CD4-positive, alpha-beta memory T cell (primary cell): ENCODE measurements around the gene HEMGN. TPM values are rescaled to one million over a fixed set of nuclear protein-coding genes. Genes with fewer than 3 reads are reported as not detected.
"Not testable (repeated sequence)": the region's sequence is repeated elsewhere in the genome, so short reads cannot be mapped to it uniquely, and the experiment has no call there.

Source experiments
- CTCF ChIA-PET: fragments of 350-600 bp; sonication (Branson Sonifier 250); formaldehyde crosslinking; loops from one replicate; lab custom pipeline; 2021; ENCODE audit warnings: inconsistent platforms; ENCODE audit not compliant: partially characterized antibody; lab: Charles Lee
- POLR2A ChIA-PET: fragments of 350-600 bp; sonication (Branson Sonifier 250); formaldehyde crosslinking; loops from one replicate; lab custom pipeline; 2021; ENCODE audit not compliant: partially characterized antibody; lab: Charles Lee
- DNase-seq, 5 donors: peaks; one replicate each; pipeline versions ENCODE4 v3.0.0 to v3.0.0-alpha.2; 2020 to 2022; ENCODE audit warnings: mixed read lengths in 1 of 5
- H3K27ac ChIP-seq: one replicate; pipeline ENCODE4 v1.7.0; 2013; ENCODE audit warnings: low read depth, low read length
- H3K27me3 ChIP-seq: 2 replicates; pipeline ENCODE4 v1.7.0; 2013; ENCODE audit warnings: mild to moderate bottlenecking, low read length, moderate library complexity; ENCODE audit not compliant: insufficient read depth
- H3K36me3 ChIP-seq: 2 replicates; pipeline ENCODE4 v1.7.0; 2013; ENCODE audit warnings: mild to moderate bottlenecking, low read length, moderate library complexity; ENCODE audit not compliant: insufficient read depth
- H3K4me1 ChIP-seq: 2 replicates; pipeline ENCODE4 v1.7.0; 2013; ENCODE audit warnings: mild to moderate bottlenecking, low read length, moderate library complexity; ENCODE audit not compliant: insufficient read depth
- H3K4me3 ChIP-seq, 2 donors: one replicate each; pipeline ENCODE4 v1.7.0; 2013; ENCODE audit warnings: low read length in 2 of 2, mild to moderate bottlenecking in 1 of 2
- H3K9me3 ChIP-seq, 2 donors: one replicate each; pipeline ENCODE4 v1.7.0; 2013; ENCODE audit warnings: low read length in 2 of 2, control low read depth in 1 of 2; ENCODE audit not compliant: control insufficient read depth in 1 of 2
- H3K27ac Mint-ChIP-seq, 7 donors: one replicate each; pipeline ENCODE4 v1.8.0; 2020 to 2021; ENCODE audit warnings: mixed read lengths in 7 of 7, mild to moderate bottlenecking in 6 of 7, inconsistent platforms in 3 of 7, moderate library complexity in 3 of 7
- H3K27me3 Mint-ChIP-seq, 2 donors: one replicate each; pipeline ENCODE4 v1.8.0; 2020 to 2021; ENCODE audit warnings: mixed read lengths in 2 of 2
- H3K36me3 Mint-ChIP-seq, 2 donors: one replicate each; pipeline ENCODE4 v1.8.0; 2020 to 2021; ENCODE audit warnings: mixed read lengths in 2 of 2, inconsistent platforms in 1 of 2, mild to moderate bottlenecking in 1 of 2
- H3K4me1 Mint-ChIP-seq, 4 donors: one replicate each; pipeline ENCODE4 v1.8.0; 2020 to 2021; ENCODE audit warnings: mixed read lengths in 4 of 4, mild to moderate bottlenecking in 1 of 4
- H3K4me3 Mint-ChIP-seq, 8 donors: one replicate each; pipeline ENCODE4 v1.8.0; 2020 to 2021; ENCODE audit warnings: mixed read lengths in 8 of 8, mild to moderate bottlenecking in 7 of 8, moderate library complexity in 6 of 8, inconsistent platforms in 3 of 8
- H3K9me3 Mint-ChIP-seq, 8 donors: one replicate each; pipeline ENCODE4 v1.8.0; 2020 to 2021; ENCODE audit warnings: mixed read lengths in 8 of 8, mild to moderate bottlenecking in 5 of 8, inconsistent platforms in 3 of 8, moderate library complexity in 1 of 8
- intact Hi-C: fragments of 100-400 bp; cut with micrococcal nuclease; formaldehyde crosslinking; loops from one replicate; pipeline ENCODE4 v1.15.1; 2023
- polyA plus RNA-seq, 2 donors: library from polyadenylated mRNA; unstranded; fragments of 300-500 nt; fragmentation: Illumina TruSeq; gene quantifications; one replicate each; pipeline ENCODE4 v1.2.3, GENCODE V29; 2021
- total RNA-seq, 2 experiments: library from RNA; stranded (reverse); gene quantifications; one replicate each; pipeline ENCODE4 v1.2.3, GENCODE V29; 2021

The HEMGN gene
- total and polyA plus RNA-seq, 4 experiments from 2014 or later = 1.6 to 4.0 (median 2.9) TPM

DNA sequence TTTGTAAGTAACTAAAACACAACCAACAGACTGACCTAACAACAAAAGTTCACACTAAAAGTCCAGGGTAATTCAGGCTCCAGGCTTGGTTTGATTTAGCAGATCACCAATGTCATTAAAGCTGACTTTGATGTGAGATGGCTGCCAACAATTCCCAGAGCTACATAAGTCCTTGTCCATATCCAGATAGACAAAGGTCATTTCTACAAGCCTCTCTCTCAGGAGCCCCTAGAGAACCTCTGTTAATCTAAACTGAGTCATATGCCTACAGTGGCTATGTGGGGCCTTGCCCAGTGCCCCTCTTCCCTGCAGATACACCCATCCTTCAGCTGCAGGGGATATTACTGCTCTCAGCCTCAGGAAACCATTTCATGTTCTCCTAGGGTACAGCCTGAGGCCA lies 26.9 kb upstream of the HEMGN start:
- DNase-seq = no peak
- Mint-ChIP-seq H3K36me3 (no peaks in the 10 kb centered on the region), H3K4me1 (no peaks in the 10 kb centered on the region), H3K27ac (no peak overlapping the region), H3K4me3 (no peak overlapping the region), H3K9me3 (no peaks in the 10 kb centered on the region), H3K27me3 (peaks cover 3 to 7% of the 10 kb centered on the region in 2 donors)
- no peaks in the 10 kb centered on the region for H3K36me3 ChIP-seq
- intact Hi-C loops = no loop called here
- H3K4me1 ChIP-seq = no peaks in the 10 kb centered on the region
- ChIA-PET CTCF (interaction anchor here (0.7 to 2.3 kb wide), 3 partner anchors 10 to 75 kb away, joined by 4 to 6 read pairs (median 4); no protein-coding TSS in a partner anchor), POLR2A (interaction anchor here (1.2 kb wide), 1 partner anchor 19 kb away, joined by 3 read pairs; no protein-coding TSS in a partner anchor)
- H3K9me3 ChIP-seq = no peaks in the 10 kb centered on the region
- no peaks in the 10 kb centered on the region for H3K27me3 ChIP-seq
- H3K27ac ChIP-seq = no peak overlapping the region
- no peak overlapping the region for H3K4me3 ChIP-seq

DNA sequence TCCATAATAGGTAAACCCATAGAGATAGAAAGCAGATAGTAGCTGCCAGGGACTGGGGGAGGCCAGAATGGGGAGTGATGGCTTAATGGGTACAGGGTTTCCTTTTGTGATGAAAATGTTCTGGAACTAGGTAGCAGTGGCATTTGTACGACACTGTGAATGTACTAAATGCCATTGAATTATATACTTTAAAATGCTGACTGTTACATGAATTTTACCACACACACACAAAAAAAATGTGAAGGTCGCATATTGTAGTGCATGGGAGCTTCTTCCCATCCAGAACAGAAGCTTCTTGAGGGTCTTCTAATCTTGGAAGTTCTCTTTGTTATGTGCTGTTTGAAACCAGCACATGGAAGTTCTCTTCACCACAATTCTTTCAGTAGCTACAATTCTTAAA lies 25.3 kb upstream of the HEMGN start:
- POLR2A ChIA-PET = interaction anchor here (1.1 to 1.3 kb wide), 2 partner anchors 20 to 26 kb away, joined by 3 read pairs; partner anchors contain the start of genes ANP32B and HEMGN
- Mint-ChIP-seq H3K27ac (no peak overlapping the region), H3K9me3 (no peaks in the 10 kb centered on the region), H3K4me3 (no peak overlapping the region), H3K27me3 (peaks cover 3 to 6% of the 10 kb centered on the region in 2 donors), H3K36me3 (no peaks in the 10 kb centered on the region), H3K4me1 (no peaks in the 10 kb centered on the region)
- no peaks in the 10 kb centered on the region for H3K4me1 ChIP-seq
- H3K27me3 ChIP-seq = no peaks in the 10 kb centered on the region
- H3K4me3 ChIP-seq = no peak overlapping the region
- H3K27ac ChIP-seq = no peak overlapping the region
- DNase-seq = no peak
- no peaks in the 10 kb centered on the region for H3K9me3 ChIP-seq
- CTCF ChIA-PET = interaction anchor here (0.8 to 1.6 kb wide), 2 partner anchors 39 to 41 kb away, joined by 3 to 7 read pairs; partner anchors contain the start of gene TRMO
- no peaks in the 10 kb centered on the region for H3K36me3 ChIP-seq
- intact Hi-C loops = no loop called here

DNA sequence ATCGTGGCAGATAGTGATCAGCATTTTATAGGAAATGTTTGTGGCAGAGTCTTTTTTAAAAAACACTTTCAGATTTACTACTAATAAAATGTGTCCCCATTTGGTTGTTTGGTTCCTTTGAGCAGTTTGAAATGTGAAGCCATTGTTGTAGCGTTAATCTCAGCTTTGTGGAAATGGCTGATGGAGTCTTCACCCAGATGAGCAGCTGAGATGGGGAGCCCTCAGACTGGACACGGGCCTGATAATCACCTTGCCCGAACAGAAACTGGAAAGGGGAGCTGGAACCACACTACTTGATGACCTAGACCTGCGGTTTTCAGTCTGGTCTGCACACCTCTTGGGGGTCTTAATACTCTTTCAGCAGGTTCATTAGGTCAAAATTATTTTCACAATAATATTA lies 24.6 kb upstream of the HEMGN start:
- no peak overlapping the region for H3K4me3 ChIP-seq
- intact Hi-C loops = no loop called here
- CTCF ChIA-PET = interaction anchor here (1.1 to 1.6 kb wide), 3 partner anchors 9 to 40 kb away, joined by 3 to 10 read pairs (median 7); partner anchors contain the start of gene TRMO
- H3K4me1 ChIP-seq = no peaks in the 10 kb centered on the region
- Mint-ChIP-seq H3K27me3 (peaks cover 3 to 6% of the 10 kb centered on the region in 2 donors), H3K36me3 (no peaks in the 10 kb centered on the region), H3K4me3 (no peak overlapping the region), H3K4me1 (no peaks in the 10 kb centered on the region), H3K27ac (no peak overlapping the region), H3K9me3 (no peaks in the 10 kb centered on the region)
- H3K9me3 ChIP-seq = no peaks in the 10 kb centered on the region
- DNase-seq = no peak
- POLR2A ChIA-PET = interaction anchor here (1.1 to 1.3 kb wide), 2 partner anchors 20 to 25 kb away, joined by 3 read pairs; partner anchors contain the start of genes ANP32B and HEMGN
- H3K27me3 ChIP-seq = no peaks in the 10 kb centered on the region
- H3K36me3 ChIP-seq = no peaks in the 10 kb centered on the region
- no peak overlapping the region for H3K27ac ChIP-seq

DNA sequence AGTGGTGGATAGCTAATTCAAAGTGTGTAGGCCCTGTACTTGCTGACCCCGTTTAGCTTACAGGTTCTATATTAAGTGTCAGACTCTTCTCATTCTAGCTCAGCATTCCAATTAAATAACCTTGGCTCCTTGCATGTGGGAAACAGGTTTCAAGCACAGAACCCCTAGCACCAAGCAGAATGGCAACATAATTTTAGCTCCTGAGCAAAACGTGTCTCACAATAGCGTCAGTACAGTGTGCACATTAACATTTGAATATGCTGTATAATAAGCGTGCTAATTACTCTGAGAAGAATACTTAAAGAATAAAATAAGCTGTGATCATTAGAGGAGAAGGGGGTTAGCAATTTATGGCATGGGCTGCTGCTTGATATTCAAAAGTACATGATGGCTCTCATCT lies 24.2 kb upstream of the HEMGN start:
- no peaks in the 10 kb centered on the region for H3K9me3 Mint-ChIP-seq
- H3K27ac Mint-ChIP-seq = no peak overlapping the region
- H3K36me3 ChIP-seq = no peaks in the 10 kb centered on the region
- H3K4me3 Mint-ChIP-seq = no peak overlapping the region
- no peak for DNase-seq
- no peaks in the 10 kb centered on the region for H3K36me3 Mint-ChIP-seq
- no peaks in the 10 kb centered on the region for H3K27me3 ChIP-seq
- H3K9me3 ChIP-seq = no peaks in the 10 kb centered on the region
- CTCF ChIA-PET = interaction anchor here (0.9 to 1.6 kb wide), 5 partner anchors 9 to 71 kb away, joined by 3 to 10 read pairs (median 5); partner anchors contain the start of gene TRMO
- POLR2A ChIA-PET = interaction anchor here (1.3 kb wide), 1 partner anchor 25 kb away, joined by 3 read pairs; the partner anchor contains the start of gene HEMGN
- peaks cover 3 to 6% of the 10 kb centered on the region in 2 donors for H3K27me3 Mint-ChIP-seq
- intact Hi-C loops = no loop called here
- no peaks in the 10 kb centered on the region for H3K4me1 Mint-ChIP-seq
- H3K4me3 ChIP-seq = no peak overlapping the region
- no peak overlapping the region for H3K27ac ChIP-seq
- no peaks in the 10 kb centered on the region for H3K4me1 ChIP-seq

DNA sequence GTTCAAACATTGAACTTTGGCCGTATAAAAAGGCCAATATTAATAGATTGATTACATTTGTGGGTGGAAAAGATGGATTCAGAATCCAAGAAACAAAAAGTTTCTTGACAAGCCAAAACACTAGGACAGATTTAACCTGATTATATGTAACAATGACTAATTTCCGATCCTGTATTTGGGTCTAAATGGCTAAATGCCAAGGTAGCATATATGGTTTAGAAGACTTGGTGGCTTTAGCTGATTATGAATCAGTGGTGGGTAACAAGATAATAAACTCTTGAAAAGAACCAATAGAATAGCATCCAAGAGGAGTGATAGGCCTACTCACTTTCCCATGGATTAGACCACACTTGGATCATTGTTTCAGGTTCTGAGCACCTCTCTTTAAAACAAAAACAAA lies 23.4 kb upstream of the HEMGN start:
- H3K4me3 ChIP-seq = no peak overlapping the region
- no peaks in the 10 kb centered on the region for H3K9me3 Mint-ChIP-seq
- no peaks in the 10 kb centered on the region for H3K9me3 ChIP-seq
- H3K27ac Mint-ChIP-seq = no peak overlapping the region
- H3K27me3 Mint-ChIP-seq = peaks cover 3% of the 10 kb centered on the region in 2 donors
- no peak overlapping the region for H3K4me3 Mint-ChIP-seq
- no peaks in the 10 kb centered on the region for H3K27me3 ChIP-seq
- H3K4me1 Mint-ChIP-seq = no peaks in the 10 kb centered on the region
- no peaks in the 10 kb centered on the region for H3K36me3 ChIP-seq
- POLR2A ChIA-PET = no interaction called here
- no peak overlapping the region for H3K27ac ChIP-seq
- no peak for DNase-seq
- H3K36me3 Mint-ChIP-seq = no peaks in the 10 kb centered on the region
- CTCF ChIA-PET = interaction anchor here (0.9 to 1.6 kb wide), 3 partner anchors 12 to 71 kb away, joined by 3 to 10 read pairs (median 5); partner anchors contain the start of gene TRMO
- H3K4me1 ChIP-seq = no peaks in the 10 kb centered on the region
- intact Hi-C loops = no loop called here

- H3K27me3 ChIP-seq, H3K27ac ChIP-seq, H3K4me1 ChIP-seq, DNase-seq, H3K9me3 Mint-ChIP-seq, H3K4me3 Mint-ChIP-seq, H3K36me3 ChIP-seq, H3K27ac Mint-ChIP-seq, H3K36me3 Mint-ChIP-seq, intact Hi-C loops, H3K9me3 ChIP-seq, H3K4me3 ChIP-seq, H3K27me3 Mint-ChIP-seq, H3K4me1 Mint-ChIP-seq: not testable (repeated sequence)
- CTCF ChIA-PET = interaction anchor here (1.7 to 11.8 kb wide), 2 partner anchors 37 to 71 kb away, joined by 6 to 256 read pairs; partner anchors contain the start of gene TRMO
- POLR2A ChIA-PET = interaction anchor here (1.9 kb wide), 1 partner anchor 18 kb away, joined by 6 read pairs; no protein-coding TSS in a partner anchor
These were observed 22.8 kb upstream of the HEMGN start for GRCh38 chr9:97960678-97961328.

DNA sequence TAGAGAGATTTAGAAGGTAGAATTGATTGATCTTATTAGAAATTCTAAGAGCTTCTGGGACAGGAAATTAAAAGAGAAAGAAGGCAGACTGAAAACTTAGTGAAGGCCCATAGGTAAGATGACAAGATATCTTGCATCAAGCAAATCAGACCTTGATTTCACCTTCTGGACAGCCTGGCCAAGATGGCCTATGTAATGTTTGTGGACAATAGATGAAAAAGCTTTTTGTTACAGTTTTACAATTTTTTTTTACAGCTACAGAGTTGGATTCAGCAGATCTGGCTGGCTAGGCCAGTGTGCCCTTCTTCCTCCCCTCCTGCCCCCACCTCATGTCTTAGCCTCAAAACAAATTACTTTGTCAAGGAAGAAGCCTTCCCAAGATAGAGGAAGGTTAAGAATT lies 21.6 kb upstream of the HEMGN start:
- intact Hi-C loops = no loop called here
- H3K27me3 Mint-ChIP-seq = peaks cover 0 to 2% of the 10 kb centered on the region in 2 donors
- H3K36me3 ChIP-seq = no peaks in the 10 kb centered on the region
- H3K27ac ChIP-seq = no peak overlapping the region
- POLR2A ChIA-PET = interaction anchor here (0.5 to 1.9 kb wide), 4 partner anchors 16 to 143 kb away, joined by 3 to 6 read pairs (median 4); partner anchors contain the start of genes ANP32B and TRMO
- no peak for DNase-seq
- peaks cover 0 to under 1% (median 0%) of the 10 kb centered on the region in 4 donors for H3K4me1 Mint-ChIP-seq
- CTCF ChIA-PET = interaction anchor here (0.7 to 11.8 kb wide), 6 partner anchors 23 to 75 kb away, joined by 3 to 256 read pairs (median 4); partner anchors contain the start of genes ANP32B and TRMO
- H3K9me3 ChIP-seq = no peaks in the 10 kb centered on the region
- no peak overlapping the region for H3K4me3 ChIP-seq
- no peaks in the 10 kb centered on the region for H3K27me3 ChIP-seq
- H3K36me3 Mint-ChIP-seq = no peaks in the 10 kb centered on the region
- H3K4me3 Mint-ChIP-seq = no peak overlapping the region
- no peaks in the 10 kb centered on the region for H3K4me1 ChIP-seq
- no peaks in the 10 kb centered on the region for H3K9me3 Mint-ChIP-seq
- peak overlapping the region in 1 of 7 donors; percentile 6 for H3K27ac Mint-ChIP-seq
